Measurements from ENCODE around the gene PPP3CB.

PPP3CB gene

DNA sequence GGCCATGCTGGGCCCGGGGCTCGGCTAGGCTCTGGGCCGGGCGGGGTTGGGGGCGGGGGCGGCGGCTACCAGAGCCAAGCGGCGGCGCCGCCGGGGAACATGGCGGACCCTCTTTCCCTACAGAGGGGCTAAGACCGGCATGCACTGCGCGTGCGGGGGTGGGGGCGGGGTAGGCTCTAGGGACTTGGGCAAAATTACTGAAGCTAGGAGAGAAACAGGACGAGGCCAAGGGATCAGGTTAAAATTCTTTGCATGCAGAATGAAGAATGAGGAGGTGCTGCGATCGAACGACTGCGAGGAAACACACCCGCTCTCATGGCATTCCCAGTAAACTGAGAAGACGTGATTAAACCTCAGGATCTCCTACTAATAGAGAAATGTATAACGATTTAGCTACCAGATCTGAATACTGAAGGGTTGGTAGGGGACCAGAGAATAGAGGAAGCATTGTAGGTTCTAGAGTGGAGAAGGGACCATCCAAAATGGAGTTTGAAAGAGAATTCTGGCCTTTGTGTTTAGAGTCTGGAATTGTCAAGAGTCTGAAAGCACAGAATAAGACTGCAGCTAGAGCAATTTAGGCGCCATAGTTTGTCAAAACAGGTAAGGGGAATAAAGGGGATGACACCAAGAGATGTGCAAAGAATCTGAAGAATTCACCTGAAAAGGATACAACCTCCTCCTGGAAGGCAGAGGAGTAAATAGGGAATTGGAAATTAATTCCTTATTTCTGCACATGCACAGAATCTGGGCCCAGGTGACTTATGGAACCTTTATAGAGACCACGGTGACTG is at the start of gene PPP3CB:
PPP3CB (minus strand) TSS at position 141 of the 791 bp plus-strand sequence; CDS start at position 6, 135 bp downstream.
- DNase-seq (ENCODE audit: low spot score), result peak; percentile 93

GRCh38 chr10:73545357-73545756 is 49.5 kb upstream of the PPP3CB start:
- DNase-seq (ENCODE audit: low spot score), result no peak

DNA sequence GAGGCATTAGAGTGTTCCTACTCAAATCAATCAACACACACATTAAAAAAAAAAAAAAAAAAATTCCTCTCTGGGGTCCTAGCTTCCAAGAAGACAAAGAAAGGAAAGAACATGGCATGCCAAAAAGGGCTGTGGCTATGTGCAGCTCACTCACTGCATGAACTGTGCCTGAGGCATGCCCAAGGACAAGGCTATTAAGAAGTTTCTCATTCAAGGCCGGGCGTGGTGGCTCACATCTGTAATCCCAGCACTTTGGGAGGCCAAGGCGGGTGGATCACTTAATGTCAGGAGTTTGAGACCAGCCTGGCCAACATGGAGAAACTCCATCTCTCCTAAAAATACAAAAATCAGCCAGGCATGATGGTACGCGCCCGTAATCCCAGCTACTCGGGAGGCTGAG is 41.9 kb upstream of the PPP3CB start:
- no peak for DNase-seq (ENCODE audit: low spot score)

- no peak for DNase-seq (ENCODE audit: low spot score)
Observed at GRCh38 chr10:73537288-73537687, 41.5 kb upstream of the PPP3CB start.

GRCh38 chr10:73534857-73535256 is 39.0 kb upstream of the PPP3CB start:
- no peak for DNase-seq (ENCODE audit: low spot score)

DNA sequence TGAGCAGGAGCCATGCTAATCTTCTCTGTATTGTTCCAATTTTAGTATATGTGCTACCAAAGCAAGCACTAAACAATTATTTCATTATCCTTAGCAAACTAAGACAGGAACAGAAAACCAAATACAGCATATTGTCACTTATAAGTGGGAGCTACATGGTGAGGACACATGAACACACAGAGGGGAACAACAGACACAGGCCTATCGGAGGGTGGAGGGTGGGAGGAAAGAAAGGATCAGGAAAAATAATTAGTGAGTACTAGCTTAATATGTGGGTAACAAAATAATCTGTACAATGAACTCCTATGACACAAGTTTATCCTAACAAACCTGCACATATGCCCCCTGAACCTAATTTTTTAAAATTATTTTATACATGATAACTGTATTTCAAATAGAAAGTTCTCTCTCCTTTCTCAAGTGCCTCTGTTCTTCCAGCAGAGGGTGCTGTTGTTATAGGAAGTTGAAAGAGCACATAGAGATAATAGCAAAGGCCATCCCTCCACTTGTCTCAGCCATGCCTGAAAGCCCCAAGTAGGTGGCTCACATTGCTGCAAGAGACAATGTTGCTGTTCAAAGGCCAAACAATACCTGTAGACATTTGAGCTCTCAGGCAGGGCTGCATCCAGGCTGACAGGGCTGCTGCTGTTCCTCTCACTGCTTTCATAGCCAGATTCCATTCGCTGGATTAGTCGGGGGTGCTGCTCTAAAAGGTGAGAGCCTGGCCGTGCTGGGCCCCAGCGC is 33.4 kb upstream of the PPP3CB start:
- peak; percentile 71 for DNase-seq (ENCODE audit: low spot score)

- DNase-seq (ENCODE audit: low spot score), result no peak
Observed at GRCh38 chr10:73522263-73522662, 26.4 kb upstream of the PPP3CB start.

GRCh38 chr10:73519336-73519735 is 23.5 kb upstream of the PPP3CB start:
- DNase-seq (ENCODE audit: low spot score), result no peak

- no peak for DNase-seq (ENCODE audit: low spot score)
Observed at GRCh38 chr10:73517166-73517888, 21.5 kb upstream of the PPP3CB start.

- DNase-seq (ENCODE audit: low spot score), result no peak
Observed at GRCh38 chr10:73512207-73512743, 16.5 kb upstream of the PPP3CB start.

- DNase-seq (ENCODE audit: low spot score), result no peak
Observed at GRCh38 chr10:73509695-73510094, 13.9 kb upstream of the PPP3CB start.

DNA sequence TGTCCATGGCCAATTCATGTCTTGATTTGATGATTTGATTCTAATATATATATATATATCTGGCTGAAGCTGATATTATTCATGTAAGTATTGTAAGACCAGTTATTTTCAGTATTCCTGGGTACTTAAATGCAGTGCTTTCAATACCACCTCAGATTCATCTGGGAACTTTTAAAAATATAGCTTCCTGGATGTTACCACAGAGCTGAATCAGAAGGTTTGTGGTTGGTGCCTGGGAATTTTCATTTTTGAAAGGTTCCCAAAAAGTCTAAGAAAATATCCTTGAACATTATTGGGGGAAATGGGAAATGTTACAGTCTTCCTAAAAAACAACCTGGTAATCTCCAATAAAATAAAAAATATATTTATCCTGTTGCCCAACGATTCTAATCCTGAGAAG is 10.7 kb upstream of the PPP3CB start:
- no peak for DNase-seq (ENCODE audit: low spot score)

- no peak for DNase-seq (ENCODE audit: low spot score)
Observed at GRCh38 chr10:73506074-73506473, 10.2 kb upstream of the PPP3CB start.

DNA sequence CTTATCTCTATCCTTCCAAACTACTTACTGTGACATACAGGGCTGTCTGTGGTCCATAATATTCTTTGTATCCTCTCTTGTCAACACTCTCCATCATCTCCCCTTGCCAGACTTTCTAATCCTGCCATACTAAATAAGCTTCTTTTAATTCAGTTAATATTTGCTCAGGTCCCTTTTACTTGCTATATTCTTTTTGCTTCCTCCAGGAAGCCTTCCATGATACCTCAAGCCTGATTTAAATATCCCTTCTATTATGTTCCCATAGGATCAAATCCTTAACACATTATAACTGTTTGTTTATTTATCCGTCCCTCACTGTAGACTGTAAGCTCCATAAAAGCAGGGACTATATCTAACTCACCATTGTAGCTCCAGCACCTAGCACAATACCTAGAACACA is 7.2 kb upstream of the PPP3CB start:
- DNase-seq (ENCODE audit: low spot score), result no peak

- no peak for DNase-seq (ENCODE audit: low spot score)
Observed at GRCh38 chr10:73501651-73502050, 5.8 kb upstream of the PPP3CB start.

DNA sequence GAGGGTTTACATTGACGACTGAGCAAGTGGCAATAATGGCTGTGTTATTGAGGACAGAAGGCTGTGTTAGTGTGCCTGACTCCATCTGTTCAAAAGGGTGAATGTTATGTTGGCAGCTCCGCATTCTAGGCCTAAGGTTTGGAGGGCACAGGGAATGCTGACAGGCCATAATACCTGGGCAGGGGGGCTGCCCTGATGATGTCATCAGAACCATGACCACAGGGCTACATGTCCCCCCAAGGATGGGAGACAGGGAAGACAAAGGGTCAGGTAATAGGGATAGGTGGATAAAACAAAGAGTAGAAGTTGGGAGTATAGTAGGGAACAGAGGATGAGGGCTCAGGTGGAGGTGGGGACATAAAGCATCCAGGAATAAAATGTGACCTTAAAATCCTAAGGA is 1.8 kb upstream of the PPP3CB start:
- no peak for DNase-seq (ENCODE audit: low spot score)

- peak; percentile 92 for DNase-seq (ENCODE audit: low spot score)
Observed at GRCh38 chr10:73495226-73495883, 469 bp downstream of the PPP3CB start.

DNA sequence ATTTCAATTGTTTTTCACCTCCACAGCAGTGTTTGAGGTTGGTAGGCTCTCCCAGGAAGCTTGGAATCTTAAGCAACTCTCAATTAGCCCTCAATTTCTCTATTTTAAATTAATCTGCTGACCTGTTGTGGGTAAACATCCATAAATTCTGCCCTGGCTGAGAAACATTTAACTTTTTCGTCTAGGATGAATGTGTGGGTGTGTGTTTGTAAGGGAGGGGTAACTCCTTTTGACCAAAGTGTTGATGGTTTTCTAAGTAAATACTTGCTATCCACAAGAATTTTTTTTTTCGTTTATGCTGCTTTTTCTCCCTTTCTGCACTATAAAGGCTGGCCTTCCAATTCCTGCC is 973 bp downstream of the PPP3CB start:
- no peak for DNase-seq (ENCODE audit: low spot score)

DNA sequence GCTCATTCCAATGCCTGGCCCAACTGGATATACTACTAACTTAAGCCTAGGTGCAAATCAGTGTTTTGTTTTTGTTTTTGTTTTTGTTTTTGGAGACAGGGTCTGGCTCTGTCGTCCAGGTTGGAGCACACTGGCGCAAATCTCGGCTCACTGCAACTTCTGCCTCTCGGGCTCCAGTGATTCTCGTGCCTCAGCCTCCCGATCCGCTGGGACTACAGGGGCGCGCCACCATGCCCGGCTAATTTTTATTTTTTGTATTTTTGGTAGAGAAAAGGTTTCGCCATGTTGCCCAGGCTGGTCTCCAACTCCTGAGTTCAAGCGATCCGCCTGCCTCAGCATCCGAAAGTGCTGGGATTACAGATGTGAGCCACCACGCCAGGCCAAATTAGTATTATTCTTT is 1.6 kb downstream of the PPP3CB start:
- no peak for DNase-seq (ENCODE audit: low spot score)

DNA sequence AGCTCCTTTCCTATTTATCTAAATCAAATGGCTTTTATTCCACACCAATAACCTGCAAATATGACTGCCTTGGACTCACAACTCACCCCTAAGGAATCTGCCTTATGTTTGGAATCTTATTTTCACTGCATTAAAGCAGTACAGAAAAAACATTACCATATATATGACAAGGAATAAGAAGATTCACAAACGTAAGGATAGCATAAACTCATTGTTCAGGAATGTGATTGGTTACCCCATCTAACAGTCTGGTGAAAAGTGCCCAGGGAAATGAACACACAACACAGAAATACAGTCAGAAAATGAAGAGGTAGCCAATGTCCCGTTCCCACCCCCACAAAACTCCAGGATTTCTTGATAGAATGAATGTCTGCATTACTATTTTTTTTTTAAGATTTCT is 2.0 kb downstream of the PPP3CB start:
- DNase-seq (ENCODE audit: low spot score), result no peak

DNA sequence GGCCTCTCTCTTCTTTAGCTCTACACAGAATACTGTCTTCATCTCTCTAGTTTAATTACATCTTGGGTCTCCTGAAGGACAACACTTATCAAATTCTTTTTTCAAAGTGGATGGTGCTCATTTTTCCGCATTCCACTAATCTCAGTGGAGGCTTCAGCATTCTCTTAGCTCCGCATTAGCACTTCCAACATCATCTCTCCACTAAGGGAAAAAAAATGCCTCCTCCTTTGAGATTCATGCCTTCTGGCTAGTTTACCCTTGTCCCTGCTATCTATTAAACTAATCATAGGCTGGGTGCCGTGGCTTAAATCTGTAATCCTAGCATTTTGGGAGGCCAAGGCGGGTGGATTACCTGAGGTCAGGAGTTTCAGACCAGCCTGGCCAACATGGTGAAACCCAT is 9.2 kb downstream of the PPP3CB start:
- no peak for DNase-seq (ENCODE audit: low spot score)

DNA sequence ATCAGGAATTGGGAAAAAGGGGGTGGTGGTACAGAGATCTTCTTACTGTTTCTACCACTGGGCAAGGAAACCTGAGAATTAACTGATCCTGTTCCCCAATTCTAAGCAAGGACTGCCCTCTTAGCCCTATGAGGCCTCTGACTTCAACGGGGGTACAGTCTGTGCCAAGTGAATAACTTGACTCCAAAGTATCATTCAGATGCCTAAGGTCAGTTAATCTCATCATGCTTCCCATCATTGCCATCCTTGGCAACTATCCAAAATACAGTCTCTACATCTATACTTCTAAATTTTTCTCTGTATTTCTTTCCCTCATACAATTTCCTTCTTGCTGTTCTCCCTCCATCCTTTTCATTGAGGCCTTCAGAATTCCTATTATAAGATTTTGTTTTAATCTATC is 10.5 kb downstream of the PPP3CB start:
- DNase-seq (ENCODE audit: low spot score), result no peak

All from AG08396 (cell line).